GM15510 (cell line): Measurements from ENCODE around the gene PTHLH.

Experiments
- POLR2A ChIP-seq: IDR thresholded peaks from 3 replicates; pipeline ENCODE4 v1.6.1; 2011; ENCODE audit warnings: borderline replicate concordance; ENCODE audit not compliant: insufficient read length; ENCODE audit errors: extremely low read depth

PTHLH gene

DNA sequence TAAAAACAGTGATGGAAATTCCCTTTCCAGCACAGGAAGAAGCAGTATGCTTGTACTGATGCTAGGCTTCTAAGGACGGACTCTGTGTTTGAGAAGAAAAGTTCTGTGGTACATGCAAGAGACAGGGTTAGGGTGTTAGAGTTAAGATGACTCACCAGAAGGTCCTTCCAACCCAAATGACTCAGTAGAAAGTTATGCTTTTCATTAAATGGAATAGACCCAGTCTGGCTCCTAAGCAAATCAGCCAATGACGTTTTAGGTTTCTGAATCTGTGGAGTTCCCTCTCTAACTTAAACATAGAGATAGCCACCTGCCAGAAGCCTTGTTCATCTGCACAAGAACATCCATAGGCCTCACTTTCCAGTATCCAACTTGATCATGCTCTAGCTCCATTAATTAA, 5.7 kb downstream of the PTHLH start:
- no peak for TF ChIP-seq POLR2A

DNA sequence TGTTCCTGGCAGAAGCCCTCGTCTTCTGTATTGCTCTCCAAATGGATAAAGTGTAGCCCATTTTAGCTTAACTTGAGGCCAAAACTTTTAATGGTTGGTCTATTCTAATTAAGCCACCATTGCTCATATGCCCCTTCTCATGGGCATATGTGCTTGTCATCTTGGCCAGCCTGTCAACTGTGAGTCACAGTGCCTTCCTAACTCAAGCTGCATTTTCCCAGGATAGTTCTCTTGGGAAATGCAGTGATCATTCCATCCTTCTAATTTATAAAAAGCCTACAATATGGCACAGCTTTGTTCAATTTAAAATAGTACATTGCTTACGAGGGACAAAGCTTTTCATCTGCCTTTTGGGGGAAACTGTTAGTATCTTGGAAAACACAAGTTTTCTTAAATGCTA, 6.6 kb downstream of the PTHLH start:
- no peak for TF ChIP-seq POLR2A

GRCh38 chr12:27965411-27965810, 7.1 kb downstream of the PTHLH start:
- no peak for TF ChIP-seq POLR2A

DNA sequence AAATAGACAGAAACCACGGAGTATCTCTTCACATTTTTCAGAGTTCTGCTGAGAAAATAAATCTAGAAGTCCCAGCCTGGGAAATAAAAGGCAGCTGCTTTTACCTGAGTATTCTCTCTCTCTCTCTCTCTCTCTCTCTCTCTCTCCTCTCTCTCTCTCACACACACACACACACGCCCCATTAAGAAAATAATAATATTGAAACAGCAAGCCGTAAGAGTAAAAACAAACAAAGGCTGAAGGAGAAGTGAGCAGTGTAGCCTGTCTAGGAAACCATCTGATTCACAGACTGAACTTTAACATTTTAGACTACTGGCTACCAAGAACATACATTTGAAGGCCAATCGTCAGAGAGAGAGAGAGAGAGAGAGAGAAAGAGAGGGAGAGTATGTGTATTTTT, 8.4 kb downstream of the PTHLH start:
- TF ChIP-seq POLR2A, result no peak

DNA sequence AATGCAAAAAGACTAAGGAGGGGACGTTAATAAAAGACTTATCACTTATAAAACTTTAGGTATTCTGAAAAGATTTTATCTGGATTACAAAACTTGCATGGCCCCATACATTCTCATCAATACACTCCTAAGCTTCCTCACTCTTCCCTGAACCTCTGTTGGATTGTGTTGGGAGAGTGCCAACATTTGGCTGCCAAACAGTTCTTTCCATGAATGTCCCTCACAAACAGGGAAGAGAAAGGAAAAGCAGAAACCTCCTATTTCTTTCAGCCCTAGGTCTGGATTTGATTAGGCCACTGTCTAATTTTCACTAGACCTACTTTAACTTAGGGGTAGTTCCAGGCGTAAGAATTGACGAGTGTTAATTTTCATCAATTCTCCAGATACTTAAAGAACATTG, 11.7 kb downstream of the PTHLH start:
- no peak for TF ChIP-seq POLR2A

DNA sequence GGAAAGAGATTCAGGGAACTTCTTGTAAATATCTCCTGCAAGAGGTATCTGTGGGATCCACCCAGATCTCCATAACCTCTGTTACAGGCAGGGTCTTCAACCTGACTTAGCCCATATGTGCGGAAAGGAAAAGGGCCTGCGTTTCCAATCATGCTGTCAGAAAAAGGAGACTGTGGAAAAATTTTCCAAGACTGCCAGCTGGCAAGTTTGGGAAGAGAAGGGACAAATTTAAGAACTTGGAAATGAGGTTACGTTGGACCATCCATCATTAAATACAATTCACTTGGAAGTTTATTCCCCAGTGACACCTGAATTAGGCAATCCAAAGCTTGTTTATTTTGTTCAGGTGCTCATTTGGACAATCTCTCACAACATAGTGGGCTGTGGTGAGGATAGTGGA, 13.9 kb downstream of the PTHLH start:
- TF ChIP-seq POLR2A, result no peak

DNA sequence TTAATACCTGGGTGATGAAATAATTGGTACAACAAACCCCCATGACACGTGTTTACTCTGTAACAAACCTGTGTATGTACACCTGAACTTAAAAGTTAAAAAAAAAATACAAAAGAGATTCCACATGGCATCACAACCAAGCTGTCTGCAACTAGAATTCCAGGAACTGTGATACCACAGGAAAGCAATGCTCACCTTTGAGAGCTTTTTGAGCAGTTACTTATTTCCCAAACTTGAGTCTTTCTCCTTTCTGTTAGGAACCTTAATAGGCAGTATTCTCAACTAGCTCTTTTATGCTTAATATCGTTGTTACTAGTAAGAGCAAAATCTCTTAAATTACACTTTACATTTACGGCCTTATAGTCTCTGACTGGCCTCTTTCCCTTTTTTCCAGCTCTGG, 15.2 kb downstream of the PTHLH start:
- no peak for TF ChIP-seq POLR2A

DNA sequence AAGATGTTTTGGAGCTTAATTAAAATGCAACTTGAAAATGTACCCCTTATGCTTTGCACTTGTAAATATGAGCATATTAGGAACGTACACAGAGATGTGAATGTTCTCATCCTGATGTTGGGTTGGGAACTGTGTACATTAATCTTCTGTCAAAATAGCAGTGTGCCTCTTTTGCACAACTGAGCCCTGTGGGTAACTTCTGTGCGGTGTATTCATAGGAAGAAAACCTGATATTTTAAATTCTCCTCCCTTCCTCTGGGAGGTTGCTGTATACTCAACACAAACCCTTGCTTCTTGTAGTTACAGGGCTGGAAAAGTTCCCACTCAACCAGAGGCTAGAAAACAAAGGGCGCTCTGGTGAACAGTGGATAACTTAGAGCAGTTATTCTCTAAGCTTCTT, 18.7 kb downstream of the PTHLH start:
- no peak for TF ChIP-seq POLR2A

GRCh38 chr12:27953348-27953747, 19.2 kb downstream of the PTHLH start:
- TF ChIP-seq POLR2A, result no peak

DNA sequence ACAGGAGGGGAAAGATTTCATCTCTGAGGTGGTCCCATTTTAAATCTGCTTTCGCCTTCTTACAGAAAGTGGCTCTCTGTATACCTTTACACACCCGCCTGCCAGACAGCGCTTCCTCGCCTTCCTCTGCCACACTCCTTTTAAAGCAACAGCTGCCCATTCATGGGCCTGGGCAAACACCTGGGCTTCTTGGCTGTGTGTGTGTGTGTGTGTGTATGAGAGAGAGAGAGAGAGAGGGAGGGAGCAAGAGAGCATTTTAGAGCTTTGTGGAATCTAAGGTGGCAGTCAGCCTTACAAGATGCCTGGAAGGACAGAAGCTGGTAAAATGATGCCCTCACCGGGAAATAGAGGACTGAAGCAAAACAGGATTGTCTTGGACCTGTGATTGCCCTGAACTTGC, 20.0 kb downstream of the PTHLH start:
- TF ChIP-seq POLR2A, result no peak

DNA sequence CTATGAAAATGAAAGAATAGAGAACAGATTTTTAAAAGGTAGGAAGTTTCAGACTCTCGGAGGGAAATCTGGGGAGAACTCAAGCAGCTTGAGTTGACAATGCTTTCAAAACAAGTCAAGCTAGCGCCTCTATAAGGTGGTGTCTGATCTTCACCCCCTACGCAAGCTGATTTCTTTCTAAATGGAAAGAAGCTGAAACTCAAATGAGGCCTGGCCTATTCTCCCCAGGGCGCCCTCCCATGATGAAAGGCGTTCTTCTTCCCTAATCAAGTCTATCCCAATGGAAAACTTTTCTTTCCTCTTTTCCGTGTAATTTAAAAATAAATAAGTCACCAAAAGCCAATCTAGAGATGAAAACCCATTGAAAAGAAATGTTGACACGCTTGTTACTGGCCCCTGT, 20.6 kb downstream of the PTHLH start:
- no peak for TF ChIP-seq POLR2A

GRCh38 chr12:27946421-27946820, 26.1 kb downstream of the PTHLH start:
- no peak for TF ChIP-seq POLR2A

GRCh38 chr12:27940756-27941402, 31.7 kb downstream of the PTHLH start:
- TF ChIP-seq POLR2A, result no peak

DNA sequence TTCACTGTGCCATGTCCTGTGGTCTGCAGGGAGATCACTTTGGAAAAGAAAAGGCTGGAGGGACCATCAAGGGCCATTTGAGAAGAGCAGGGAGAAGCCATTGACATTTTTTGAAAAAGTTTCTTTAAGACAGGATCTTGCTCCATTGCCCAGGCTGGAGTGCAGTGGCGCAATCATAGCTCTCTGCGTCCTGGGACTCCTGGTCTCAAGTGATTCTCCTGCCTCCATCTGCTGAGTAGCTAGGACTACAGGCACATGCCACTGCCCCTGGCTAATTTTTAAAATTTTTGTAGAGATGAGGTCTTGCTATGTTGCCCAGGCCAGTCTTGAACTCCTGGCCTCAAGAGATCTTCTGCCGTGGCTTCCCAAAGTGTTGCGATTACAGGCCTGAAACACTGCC, 32.3 kb downstream of the PTHLH start:
- no peak for TF ChIP-seq POLR2A

DNA sequence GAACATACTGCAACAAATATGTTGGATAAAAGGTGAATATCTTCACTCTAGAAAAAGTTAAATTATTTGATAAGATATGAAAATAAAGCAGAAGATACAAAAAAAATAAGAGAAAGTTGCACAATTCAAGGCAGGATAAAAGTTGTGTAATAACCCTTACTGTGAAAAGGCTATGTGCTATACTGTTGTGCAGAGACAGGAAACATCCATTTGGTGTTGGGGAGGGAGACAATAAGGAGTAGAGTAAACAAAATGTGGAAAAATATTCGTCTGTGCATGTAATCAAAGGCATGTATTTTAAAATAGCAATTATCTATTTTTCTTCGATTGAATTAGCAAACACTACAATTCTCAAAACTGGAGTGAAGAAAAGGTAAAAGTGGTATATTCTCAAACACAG, 34.8 kb downstream of the PTHLH start:
- no peak for TF ChIP-seq POLR2A

DNA sequence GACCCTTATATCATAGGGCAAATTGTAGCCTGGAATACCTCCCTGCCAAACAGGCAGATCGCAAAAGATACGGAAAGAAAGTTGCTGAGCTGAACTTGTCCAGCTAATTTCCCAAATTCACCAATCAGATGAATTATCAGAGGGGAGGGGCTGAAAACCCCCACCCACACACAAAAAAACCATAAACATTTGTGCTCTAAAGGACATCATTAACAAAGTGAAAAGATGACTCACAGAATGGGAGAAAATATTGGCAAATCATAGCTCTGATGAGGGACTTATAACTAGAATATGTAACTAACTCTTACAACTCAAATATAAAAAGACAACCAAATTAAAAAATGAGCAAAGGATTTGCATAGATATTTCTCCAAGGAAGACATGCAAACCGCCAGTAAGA, 36.3 kb downstream of the PTHLH start:
- no peak for TF ChIP-seq POLR2A

DNA sequence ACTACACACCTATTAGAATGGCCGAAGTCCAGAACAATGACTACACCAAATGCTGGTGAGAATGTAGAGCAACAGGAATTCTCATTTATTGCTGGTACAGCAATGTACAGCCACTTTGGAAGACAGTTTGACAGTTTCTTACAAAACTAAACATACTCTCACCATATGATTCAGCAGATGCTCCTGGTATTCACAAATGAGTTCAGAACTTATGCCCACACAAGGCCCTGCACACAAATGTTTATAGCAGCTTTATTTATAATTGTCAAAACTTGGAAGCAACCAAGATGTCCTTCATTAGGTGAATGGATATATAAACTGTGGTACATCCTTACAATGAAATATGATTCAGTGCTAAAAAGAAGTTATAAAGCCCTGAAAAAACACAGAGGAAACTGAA, 38.3 kb downstream of the PTHLH start:
- TF ChIP-seq POLR2A, result no peak
